HEK293 (cell line): Measurements from ENCODE around the gene TAF11.
"Not testable (repeated sequence)": the region's sequence is repeated elsewhere in the genome, so short reads cannot be mapped to it uniquely, and the experiment has no call there.

Source experiments
- CTCF ChIA-PET: fragments of 350-600 bp; formaldehyde crosslinking; extraction: SDS; loops from one replicate; lab custom pipeline; 2021; ENCODE audit warnings: antibody characterized with exemption; lab: Yijun Ruan, JAX
- POLR2A ChIA-PET: fragments of 300-600 bp; formaldehyde crosslinking; extraction: SDS; loops from one replicate; lab custom pipeline; 2020; ENCODE audit warnings: antibody characterized with exemption, inconsistent platforms; lab: Yijun Ruan, JAX
- H3K27ac ChIP-seq: fragments of 200-500 bp; sonication (Bioruptor generic); 2 replicates; pipeline ENCODE4 v1.5.1; 2014; ENCODE audit warnings: low read depth, low read length, control low read depth, inconsistent platforms; ENCODE audit errors: extremely low read depth
- H3K36me3 ChIP-seq, 2 experiments: fragments of 200-500 bp in 1 of 2; sonication (Bioruptor generic) in 1 of 2; 1 replicate in 1 of 2; 2 replicates in 1 of 2; pipeline ENCODE4 v1.5.1; 2014 to 2017; ENCODE audit warnings: inconsistent platforms in 2 of 2, low read length in 2 of 2; ENCODE audit not compliant: control insufficient read depth in 2 of 2, insufficient read depth in 1 of 2
- H3K4me1 ChIP-seq: fragments of 200-500 bp; sonication (Bioruptor generic); 2 replicates; pipeline ENCODE4 v1.5.1; 2014; ENCODE audit warnings: mild to moderate bottlenecking, low read length, inconsistent platforms; ENCODE audit not compliant: control insufficient read depth, insufficient read depth
- H3K4me3 ChIP-seq: 2 replicates; pipeline ENCODE4 v1.5.1; 2011; ENCODE audit warnings: low read depth, mild to moderate bottlenecking, control low read depth, low read length, moderate library complexity
- H3K9me3 ChIP-seq: fragments of 200-500 bp; sonication (Bioruptor generic); 2 replicates; pipeline ENCODE4 v1.5.1; 2014; ENCODE audit warnings: low read depth, low read length, inconsistent platforms; ENCODE audit not compliant: control insufficient read depth, insufficient read depth
- BCL11A ChIP-seq: fragments of 450-650 bp; formaldehyde crosslinking; IDR thresholded peaks from 2 replicates; pipeline ENCODE4 v1.5.1; 2016; ENCODE audit warnings: low read depth, missing biosample characterization, missing genetic modification characterization
- ELK4 ChIP-seq: IDR thresholded peaks from 2 replicates; pipeline ENCODE4 v1.6.1; 2011; ENCODE audit warnings: mild to moderate bottlenecking, low read depth, low read length, borderline replicate concordance
- HOXD13 ChIP-seq: sonication (generic); formaldehyde crosslinking; IDR thresholded peaks from 2 replicates; pipeline ENCODE4 v1.8.0; 2022; ENCODE audit warnings: missing genetic modification reagents, borderline replicate concordance
- KLF10 ChIP-seq: fragments of 450-650 bp; IDR thresholded peaks from 2 replicates; pipeline ENCODE4 v1.5.1; 2018; ENCODE audit warnings: missing biosample characterization, mild to moderate bottlenecking, missing genetic modification characterization
- KLF16 ChIP-seq: fragments of 450-650 bp; formaldehyde crosslinking; IDR thresholded peaks from 2 replicates; pipeline ENCODE4 v1.5.1; 2017; ENCODE audit warnings: missing biosample characterization, missing genetic modification characterization
- KLF9 ChIP-seq: fragments of 450-650 bp; formaldehyde crosslinking; IDR thresholded peaks from 2 replicates; pipeline ENCODE4 v1.5.1; 2016; ENCODE audit warnings: missing biosample characterization, missing genetic modification characterization, low read depth
- SCRT2 ChIP-seq: fragments of 450-650 bp; formaldehyde crosslinking; IDR thresholded peaks from 2 replicates; pipeline ENCODE4 v1.5.1; 2016; ENCODE audit warnings: missing biosample characterization, missing genetic modification characterization
- SP2 ChIP-seq: fragments of 450-650 bp; formaldehyde crosslinking; IDR thresholded peaks from 2 replicates; pipeline ENCODE4 v1.5.1; 2016; ENCODE audit warnings: missing biosample characterization, missing genetic modification characterization
- ZFP41 ChIP-seq: fragments of 450-650 bp; formaldehyde crosslinking; IDR thresholded peaks from 2 replicates; pipeline ENCODE4 v1.5.1; 2016; ENCODE audit warnings: missing biosample characterization, missing genetic modification characterization, borderline replicate concordance
- ZNF184 ChIP-seq: fragments of 450-650 bp; IDR thresholded peaks from 2 replicates; pipeline ENCODE4 v1.5.1; 2018; ENCODE audit warnings: missing biosample characterization, mild to moderate bottlenecking, missing genetic modification characterization
- ZNF223 ChIP-seq: fragments of 450-650 bp; formaldehyde crosslinking; IDR thresholded peaks from 2 replicates; pipeline ENCODE4 v1.5.1; 2016; ENCODE audit warnings: missing biosample characterization, missing genetic modification characterization
- ZNF26 ChIP-seq: fragments of 450-650 bp; formaldehyde crosslinking; IDR thresholded peaks from 2 replicates; pipeline ENCODE4 v1.5.1; 2016; ENCODE audit warnings: missing biosample characterization, missing genetic modification characterization
- ZNF280C ChIP-seq: fragments of 450-650 bp; formaldehyde crosslinking; IDR thresholded peaks from 2 replicates; pipeline ENCODE4 v1.5.1; 2016; ENCODE audit warnings: missing biosample characterization, missing genetic modification characterization
- ZNF302 ChIP-seq: fragments of 450-650 bp; formaldehyde crosslinking; IDR thresholded peaks from 2 replicates; pipeline ENCODE4 v1.5.1; 2016; ENCODE audit warnings: missing biosample characterization, missing genetic modification characterization, low read depth
- ZNF391 ChIP-seq: fragments of 450-650 bp; formaldehyde crosslinking; IDR thresholded peaks from 2 replicates; pipeline ENCODE4 v1.5.1; 2016; ENCODE audit warnings: low read depth, missing biosample characterization, missing genetic modification characterization, borderline replicate concordance
- ZNF529 ChIP-seq: fragments of 450-650 bp; formaldehyde crosslinking; IDR thresholded peaks from 2 replicates; pipeline ENCODE4 v1.5.1; 2017; ENCODE audit warnings: missing genetic modification characterization, missing biosample characterization; ENCODE audit not compliant: insufficient replicate concordance
- ZNF639 ChIP-seq: fragments of 450-650 bp; formaldehyde crosslinking; IDR thresholded peaks from 2 replicates; pipeline ENCODE4 v1.5.1; 2016; ENCODE audit warnings: missing biosample characterization, missing genetic modification characterization
- ZNF777 ChIP-seq: fragments of 450-650 bp; formaldehyde crosslinking; IDR thresholded peaks from 2 replicates; pipeline ENCODE4 v1.5.1; 2017; ENCODE audit warnings: missing biosample characterization, missing genetic modification characterization, borderline replicate concordance

TAF11 gene

GRCh38 chr6:34849066-34849465, 38.8 kb downstream of the TAF11 start:
- peaks cover 26 to 34% of the 10 kb centered on the region in 2 experiments for H3K36me3 ChIP-seq
- H3K4me3 ChIP-seq, H3K9me3 ChIP-seq, POLR2A ChIA-PET, H3K4me1 ChIP-seq, H3K27ac ChIP-seq, CTCF ChIA-PET: not testable (repeated sequence)

GRCh38 chr6:34839666-34840352, 48.0 kb downstream of the TAF11 start:
- Histone ChIP-seq H3K36me3 (peaks cover 31 to 39% of the 10 kb centered on the region in 2 experiments), H3K4me3 (no peak overlapping the region), H3K9me3 (no peaks in the 10 kb centered on the region), H3K4me1 (no peaks in the 10 kb centered on the region), H3K27ac (no peak overlapping the region)
- CTCF ChIA-PET = interaction anchor here (0.8 kb wide), 1 partner anchor 15 kb away, joined by 4 read pairs; no protein-coding TSS in a partner anchor
- POLR2A ChIA-PET = no interaction called here
- TF ChIP-seq ZNF26 (tag by site-specific recombination) = no peak
- no peak for TF ChIP-seq ZFP41 (tag by site-specific recombination)
- no peak for TF ChIP-seq ZNF302 (tag by site-specific recombination)
- TF ChIP-seq SCRT2 (tag by site-specific recombination) = 0 out of 2 replicates have a peak, but pooled peaks have one; percentile 18

- Histone ChIP-seq H3K4me3 (no peak overlapping the region), H3K4me1 (no peaks in the 10 kb centered on the region), H3K27ac (no peak overlapping the region), H3K36me3 (peaks cover 26 to 45% of the 10 kb centered on the region in 2 experiments), H3K9me3 (no peaks in the 10 kb centered on the region)
- ChIA-PET POLR2A (interaction anchor here (0.6 kb wide), 1 partner anchor 16 kb away, joined by 3 read pairs; no protein-coding TSS in a partner anchor), CTCF (interaction anchor here (0.5 to 0.7 kb wide), 4 partner anchors 81 to 444 kb away, joined by 3 to 4 read pairs (median 4); no protein-coding TSS in a partner anchor)
- TF ChIP-seq KLF9 (tag by site-specific recombination) = no peak
- TF ChIP-seq SP2 = no peak
- no peak for TF ChIP-seq ZNF777 (tag by site-specific recombination)
- no peak for TF ChIP-seq ZNF184 (tag by site-specific recombination)
- TF ChIP-seq KLF10 (tag by site-specific recombination) = no peak
- TF ChIP-seq HOXD13 (CRISPR knock-in tag) = no peak
These were observed 50.3 kb downstream of the TAF11 start for GRCh38 chr6:34837528-34837927.

GRCh38 chr6:34836451-34836850, 51.4 kb downstream of the TAF11 start:
- Histone ChIP-seq H3K9me3 (no peaks in the 10 kb centered on the region), H3K4me1 (no peaks in the 10 kb centered on the region), H3K36me3 (peaks cover 32 to 45% of the 10 kb centered on the region in 2 experiments), H3K4me3 (no peak overlapping the region), H3K27ac (no peak overlapping the region)
- POLR2A ChIA-PET = no interaction called here
- CTCF ChIA-PET = no interaction called here
- TF ChIP-seq ZNF529 (tag by site-specific recombination) = no peak
- TF ChIP-seq BCL11A (tag by site-specific recombination) = no peak
- no peak for TF ChIP-seq ZNF391 (tag by site-specific recombination)
- no peak for TF ChIP-seq KLF16
- no peak for TF ChIP-seq ZNF223
- TF ChIP-seq ZNF280C = no peak
- TF ChIP-seq ELK4 = no peak
- no peak for TF ChIP-seq ZNF639
